ENCODE results near the gene ANKFN1.

Gene ANKFN1

GRCh38 chr17:56158915-56159825 is 5.9 kb downstream of the ANKFN1 start:
- TF ChIP-seq, protein P1, sequence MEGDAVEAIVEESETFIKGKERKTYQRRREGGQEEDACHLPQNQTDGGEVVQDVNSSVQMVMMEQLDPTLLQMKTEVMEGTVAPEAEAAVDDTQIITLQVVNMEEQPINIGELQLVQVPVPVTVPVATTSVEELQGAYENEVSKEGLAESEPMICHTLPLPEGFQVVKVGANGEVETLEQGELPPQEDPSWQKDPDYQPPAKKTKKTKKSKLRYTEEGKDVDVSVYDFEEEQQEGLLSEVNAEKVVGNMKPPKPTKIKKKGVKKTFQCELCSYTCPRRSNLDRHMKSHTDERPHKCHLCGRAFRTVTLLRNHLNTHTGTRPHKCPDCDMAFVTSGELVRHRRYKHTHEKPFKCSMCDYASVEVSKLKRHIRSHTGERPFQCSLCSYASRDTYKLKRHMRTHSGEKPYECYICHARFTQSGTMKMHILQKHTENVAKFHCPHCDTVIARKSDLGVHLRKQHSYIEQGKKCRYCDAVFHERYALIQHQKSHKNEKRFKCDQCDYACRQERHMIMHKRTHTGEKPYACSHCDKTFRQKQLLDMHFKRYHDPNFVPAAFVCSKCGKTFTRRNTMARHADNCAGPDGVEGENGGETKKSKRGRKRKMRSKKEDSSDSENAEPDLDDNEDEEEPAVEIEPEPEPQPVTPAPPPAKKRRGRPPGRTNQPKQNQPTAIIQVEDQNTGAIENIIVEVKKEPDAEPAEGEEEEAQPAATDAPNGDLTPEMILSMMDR (IDR thresholded peaks at IDR 0.05; ENCODE audit: low read depth, low read length, missing control alignments): no peak
- H3K4me3 ChIP-seq (replicated peaks; ENCODE audit: low read depth, low read length): no peak overlapping the region
- DNase-seq (ENCODE audit: extremely low read depth, low read depth): no peak

GRCh38 chr17:56159826-56160380 is 6.6 kb downstream of the ANKFN1 start:
- no peak overlapping the region for H3K4me3 ChIP-seq (replicated peaks; ENCODE audit: low read depth, low read length)
- DNase-seq (ENCODE audit: extremely low read depth, low read depth): no peak
- TF ChIP-seq, protein P1 (IDR thresholded peaks at IDR 0.05; ENCODE audit: low read depth, low read length, missing control alignments): no peak

- no peak for DNase-seq (ENCODE audit: extremely low read depth, low read depth)
- H3K4me3 ChIP-seq (replicated peaks; ENCODE audit: low read depth, low read length): no peak overlapping the region
- TF ChIP-seq, protein P1 (IDR thresholded peaks at IDR 0.05; ENCODE audit: low read depth, low read length, missing control alignments): no peak
These were observed 7.1 kb downstream of the ANKFN1 start for GRCh38 chr17:56160422-56160821.

DNA sequence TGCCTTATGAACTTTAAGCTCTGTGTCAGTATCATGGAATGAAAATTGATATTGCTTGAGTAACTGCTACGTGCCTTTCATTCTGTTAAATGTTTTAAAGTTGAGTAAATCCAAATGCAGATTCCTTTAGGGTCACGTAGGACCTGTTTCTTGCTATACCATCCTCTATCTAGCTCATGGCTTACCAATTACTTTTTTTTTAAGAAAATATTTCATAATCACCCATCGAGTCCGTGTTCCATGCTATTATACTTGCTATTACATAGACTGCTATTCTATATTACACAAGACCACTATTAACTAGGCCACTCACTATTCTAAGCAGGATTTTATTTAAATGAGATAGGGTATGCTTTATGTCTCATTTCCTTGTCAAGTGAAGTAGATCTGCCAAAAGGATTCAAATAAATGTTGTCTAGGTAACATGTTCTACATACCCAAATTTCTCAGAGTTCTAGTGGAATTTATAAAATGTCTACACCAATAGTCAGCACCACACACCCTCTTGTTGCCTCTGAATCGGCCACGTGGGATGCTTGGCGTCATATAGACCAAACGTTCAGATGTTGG is 11.9 kb downstream of the ANKFN1 start:
- H3K4me3 ChIP-seq (replicated peaks; ENCODE audit: low read depth, low read length): no peak overlapping the region
- no peak for DNase-seq (ENCODE audit: extremely low read depth, low read depth)
- TF ChIP-seq, protein P1 (IDR thresholded peaks at IDR 0.05; ENCODE audit: low read depth, low read length, missing control alignments): no peak

DNA sequence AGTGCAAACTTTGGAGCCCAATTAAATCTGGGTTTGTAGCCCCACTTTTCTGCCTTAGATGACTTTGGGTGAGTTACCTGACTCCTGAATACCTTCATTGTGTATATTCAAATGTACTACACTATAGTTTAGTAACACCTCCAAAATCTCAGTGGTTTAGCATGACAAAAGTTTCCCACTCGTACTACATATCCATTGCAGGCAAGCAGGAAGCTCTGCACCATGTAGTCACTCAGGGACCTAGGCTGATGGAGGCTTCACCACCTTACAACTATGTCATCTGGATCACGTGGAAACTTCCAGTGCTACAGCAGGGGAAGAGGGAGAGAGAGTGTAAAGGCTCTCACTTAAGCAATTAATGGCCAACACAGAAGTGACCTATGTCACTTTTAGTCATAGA is 14.2 kb downstream of the ANKFN1 start:
- no peak for DNase-seq (ENCODE audit: extremely low read depth, low read depth)
- no peak overlapping the region for H3K4me3 ChIP-seq (replicated peaks; ENCODE audit: low read depth, low read length)
- TF ChIP-seq, protein P1 (IDR thresholded peaks at IDR 0.05; ENCODE audit: low read depth, low read length, missing control alignments): no peak

DNA sequence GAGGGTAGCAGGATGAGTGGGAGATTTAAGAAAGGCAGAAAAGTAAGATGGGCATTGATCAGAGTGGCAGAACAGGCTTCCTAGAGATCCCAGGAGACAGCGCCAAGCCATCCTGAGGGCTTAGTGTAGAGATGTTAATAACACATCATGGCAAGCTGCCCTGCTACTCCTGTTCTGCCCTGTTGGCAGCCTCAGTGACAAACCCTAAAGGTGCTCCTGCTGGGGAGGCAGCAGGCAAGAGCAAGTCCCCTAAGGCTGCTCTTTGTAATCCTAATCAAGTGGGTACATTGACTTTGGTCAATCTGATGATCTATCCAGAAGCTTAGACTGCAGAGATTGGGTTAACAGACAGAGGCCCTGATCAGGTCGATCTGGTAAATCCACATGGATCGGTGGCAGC is 16.3 kb downstream of the ANKFN1 start:
- no peak overlapping the region for H3K4me3 ChIP-seq (replicated peaks; ENCODE audit: low read depth, low read length)
- no peak for DNase-seq (ENCODE audit: extremely low read depth, low read depth)
- TF ChIP-seq, protein P1 (IDR thresholded peaks at IDR 0.05; ENCODE audit: low read depth, low read length, missing control alignments): no peak
